K562 (cell line): Measurements from ENCODE around the gene YAF2. TPM values are rescaled to one million over a fixed set of nuclear protein-coding genes. Genes with fewer than 3 reads are reported as not detected.

ENCODE experiments used
- ATAC-seq: fragments of 200-7000 bp; cut with Tn5 transposase; 3 replicates; pipeline ENCODE4 v1.9.1; 2020; ENCODE audit warnings: moderate library complexity
- BruUV-seq: library from RNA; stranded (reverse); fragments of 400-500 nt; replicated peaks from 2 replicates; lab custom pipeline; 2021; lab: Mats Ljungman, UMichigan
- CTCF ChIA-PET: fragments of 300-600 bp; formaldehyde crosslinking; extraction: SDS; loops from one replicate; lab custom pipeline; 2021; ENCODE audit warnings: low intra/inter-chr PET ratio; lab: Yijun Ruan, JAX
- POLR2A ChIA-PET: fragments of 300-600, 350-650 bp; sonication (Branson Sonifier 250); formaldehyde crosslinking; extraction: SDS; loops from one replicate; lab custom pipeline; 2021; ENCODE audit warnings: antibody characterized with exemption, inconsistent platforms; lab: Yijun Ruan, JAX
- DNase-seq, 4 experiments: peaks; one replicate each; pipeline versions ENCODE4 v3.0.0 to v3.0.0-alpha.2; 2011 to 2018; ENCODE audit warnings: low spot score in 3 of 4, mixed read lengths in 3 of 4; ENCODE audit errors: extremely low read depth in 1 of 4
- FAIRE-seq: peaks from 2 replicates; lab custom pipeline; 2011; peaks lifted over from hg19 to GRCh38; lab: Jason Lieb, UNC
- H2AFZ ChIP-seq: 2 replicates; pipeline ENCODE4 v1.6.0; 2011; ENCODE audit warnings: low read depth, low read length, control low read depth, inconsistent platforms
- H3K27ac ChIP-seq: fragments of 200-600 bp; 3 replicates; pipeline ENCODE4 v1.8.0; 2011; ENCODE audit warnings: low read depth, mild to moderate bottlenecking, control low read depth, inconsistent platforms, low read length, moderate library complexity, mixed read lengths; ENCODE audit errors: extremely low read depth
- H3K27me3 ChIP-seq, 2 experiments: fragments of 300-600 bp in 1 of 2; 2 replicates in 1 of 2; 3 replicates in 1 of 2; pipeline versions ENCODE4 v1.6.0 to v1.8.0; 2011; ENCODE audit warnings: inconsistent platforms in 2 of 2, low read length in 2 of 2, mild to moderate bottlenecking in 1 of 2, mixed read lengths in 1 of 2, moderate library complexity in 1 of 2; ENCODE audit not compliant: control insufficient read depth in 2 of 2, insufficient read depth in 2 of 2
- H3K36me3 ChIP-seq: fragments of 300-600 bp; 3 replicates; pipeline ENCODE4 v1.8.0; 2011; ENCODE audit warnings: mild to moderate bottlenecking, low read length, inconsistent platforms; ENCODE audit not compliant: control insufficient read depth, insufficient read depth
- H3K4me1 ChIP-seq, 2 experiments: fragments of 200-600 bp in 1 of 2; replicated peaks in 1 of 2; 2 replicates in 1 of 2; 3 replicates in 1 of 2; pipeline versions ENCODE4 v1.5.1 to v1.8.0; 2011; ENCODE audit warnings: inconsistent platforms in 2 of 2, low read length in 2 of 2, mild to moderate bottlenecking in 1 of 2, mixed read lengths in 1 of 2, moderate library complexity in 1 of 2; ENCODE audit not compliant: control insufficient read depth in 2 of 2, insufficient read depth in 2 of 2
- H3K4me2 ChIP-seq: 2 replicates; pipeline ENCODE4 v1.6.1; 2011; ENCODE audit warnings: low read length, control low read depth, inconsistent platforms, mixed read lengths; ENCODE audit not compliant: insufficient read depth
- H3K4me3 ChIP-seq: fragments of 200-600 bp; sonication (generic), shearing (Covaris generic); 2 replicates; pipeline ENCODE4 v1.5.1; 2016; ENCODE audit warnings: control low read depth, inconsistent platforms
- H3K79me2 ChIP-seq: fragments of 200-600 bp; 3 replicates; pipeline ENCODE4 v1.8.0; 2011; ENCODE audit warnings: low read length, inconsistent platforms; ENCODE audit not compliant: control insufficient read depth, insufficient read depth
- H3K9ac ChIP-seq, 2 experiments: 2 replicates each; pipeline versions ENCODE4 v1.6.0 to v1.6.1; 2011; ENCODE audit warnings: low read depth in 2 of 2, low read length in 2 of 2, control low read depth in 1 of 2, inconsistent platforms in 1 of 2, mild to moderate bottlenecking in 1 of 2, mixed read lengths in 1 of 2; ENCODE audit not compliant: insufficient read depth in 1 of 2
- H3K9me1 ChIP-seq: one replicate; pipeline ENCODE4 v1.6.0; 2011; ENCODE audit warnings: inconsistent platforms, mild to moderate bottlenecking, low read length, moderate library complexity; ENCODE audit not compliant: control insufficient read depth, insufficient read depth
- H3K9me3 ChIP-seq: replicated peaks from 2 replicates; pipeline ENCODE4 v1.5.1; 2011; ENCODE audit warnings: low read depth, low read length, inconsistent platforms; ENCODE audit not compliant: control insufficient read depth, insufficient read depth
- H4K20me1 ChIP-seq: replicated peaks from 2 replicates; pipeline ENCODE4 v1.6.1; 2011; ENCODE audit warnings: low read length, inconsistent platforms, mixed read lengths; ENCODE audit not compliant: control insufficient read depth, insufficient read depth
- CEBPB ChIP-seq: fragments of 450-650 bp; IDR thresholded peaks from 2 replicates; pipeline ENCODE4 v1.6.1; 2016; ENCODE audit warnings: missing genetic modification characterization, missing compliant biosample characterization
- EHMT2 ChIP-seq: fragments of 450-650 bp; IDR thresholded peaks from 2 replicates; pipeline ENCODE4 v1.6.1; 2018; ENCODE audit warnings: antibody characterized with exemption
- HDAC3 ChIP-seq: fragments of 450-650 bp; IDR thresholded peaks from 2 replicates; pipeline ENCODE4 v1.6.1; 2018; ENCODE audit warnings: borderline replicate concordance, mild to moderate bottlenecking, moderate library complexity; ENCODE audit not compliant: partially characterized antibody
- PTRF ChIP-seq: fragments of 450-650 bp; IDR thresholded peaks from 2 replicates; pipeline ENCODE4 v1.6.1; 2016; ENCODE audit warnings: mild to moderate bottlenecking, missing genetic modification characterization, missing compliant biosample characterization
- RBM39 ChIP-seq: fragments of 200-400 bp; formaldehyde crosslinking; optimal IDR thresholded peaks from 2 replicates; pipeline ENCODE3; 2018; ENCODE audit warnings: low read depth, low read length
- RFX7 ChIP-seq: fragments of 250-450 bp; sonication (Bioruptor Pico); IDR thresholded peaks from 2 replicates; pipeline ENCODE4 v1.5.1; 2021; ENCODE audit warnings: mild to moderate bottlenecking
- STAT5B ChIP-seq: fragments of 250-450 bp; sonication (Bioruptor Pico); IDR thresholded peaks from 2 replicates; pipeline ENCODE4 v1.8.0; 2021; ENCODE audit warnings: mild to moderate bottlenecking, inconsistent platforms
- TBL1XR1 ChIP-seq, 2 experiments: IDR thresholded peaks; 2 replicates each; pipeline ENCODE4 v1.6.1; 2012; ENCODE audit warnings: improper control_type of control experiment in 2 of 2, low read length in 2 of 2, mild to moderate bottlenecking in 1 of 2
- TCF7L2 ChIP-seq: fragments of 150-350 bp; IDR thresholded peaks from 2 replicates; pipeline ENCODE4 v1.6.1; 2016; ENCODE audit warnings: low read depth, mild to moderate bottlenecking, low read length, moderate library complexity
- XRCC5 ChIP-seq: fragments of 200-400 bp; formaldehyde crosslinking; IDR thresholded peaks from 2 replicates; pipeline ENCODE4 v1.6.1; 2017; ENCODE audit warnings: low read depth, mild to moderate bottlenecking, low read length
- ZNF175 ChIP-seq: fragments of 200-800 bp; sonication (Bioruptor generic); IDR thresholded peaks from 2 replicates; pipeline ENCODE4 v1.6.1; 2016; ENCODE audit warnings: low read depth, mild to moderate bottlenecking, missing genetic modification characterization, missing compliant biosample characterization
- ZNF311 ChIP-seq: fragments of 250-450 bp; sonication (Bioruptor Pico); IDR thresholded peaks from 2 replicates; pipeline ENCODE4 v1.4.0; 2020; ENCODE audit warnings: mild to moderate bottlenecking, moderate library complexity
- ZNF431 ChIP-seq: sonication (generic); formaldehyde crosslinking; IDR thresholded peaks from 2 replicates; pipeline ENCODE4 v1.8.0; 2022; ENCODE audit warnings: mild to moderate bottlenecking, missing genetic modification reagents
- ZNF76 ChIP-seq: fragments of 250-450 bp; sonication (Bioruptor Pico); IDR thresholded peaks from 2 replicates; pipeline ENCODE4 v1.4.0; 2020; ENCODE audit warnings: mild to moderate bottlenecking, moderate library complexity, borderline replicate concordance
- WGBS: fragments of 100-300 bp; shearing (Covaris generic); methylation state at CpG from one replicate; pipeline ENCODE4 v1.1.6; 2016; ENCODE audit warnings: low coverage, mixed read lengths; ENCODE audit not compliant: insufficient coverage; ENCODE audit errors: missing lambda C conversion rate; 5-methylcytosine and 5-hydroxymethylcytosine counted together
- in situ Hi-C: fragments of 300-500 bp; cut with MboI; formaldehyde crosslinking; loops from 4 replicates; pipeline ENCODE4 v1.15.0; 2018; ENCODE audit warnings: inconsistent platforms, mixed read lengths
- intact Hi-C: fragments of 100-400 bp; cut with micrococcal nuclease; formaldehyde crosslinking; loops from 2 replicates; pipeline ENCODE4 v1.14.2; 2022
- polyA plus RNA-seq, 8 experiments: library from polyadenylated mRNA; depleted of rRNA in 4 of 8; stranded (reverse) in 5 of 8; unstranded in 3 of 8; fragments of >200 nt; fragmentation: Nextera tagmentation in 2 of 8; fragmentation: Illumina TruSeq in 1 of 8; extraction: Ambion mirVana in 2 of 8; extraction: Trizol in 1 of 8; gene quantifications; 2 replicates each; pipeline versions ENCODE4 v1.2.1 to v1.2.3, GENCODE V29; 2011 to 2014; ENCODE audit warnings: inconsistent platforms in 1 of 8, missing spikeins in 1 of 8
- total RNA-seq, 7 experiments: library from RNA; depleted of rRNA in 6 of 7; stranded (reverse); fragments of >200 nt in 6 of 7; fragmentation: Illumina TruSeq in 2 of 7; extraction: Trizol in 2 of 7; gene quantifications; 2 replicates each; pipeline versions ENCODE4 v1.2.1 to v1.2.3, GENCODE V29; 2011 to 2021; ENCODE audit warnings: low replicate concordance in 1 of 7
- TF ChIP-seq, protein P1 (sequence below): sonication (generic); formaldehyde crosslinking; IDR thresholded peaks from 2 replicates; pipeline ENCODE4 v1.8.0; 2022; ENCODE audit warnings: mild to moderate bottlenecking, missing genetic modification reagents, borderline replicate concordance
- TF ChIP-seq, protein P2 (sequence below): fragments of 450-650 bp; formaldehyde crosslinking; IDR thresholded peaks from 2 replicates; pipeline ENCODE4 v1.4.0; 2022; ENCODE audit warnings: mild to moderate bottlenecking, moderate library complexity
- TF ChIP-seq, protein P3 (sequence below): fragments of 250-450 bp; sonication (Bioruptor Pico); IDR thresholded peaks from 2 replicates; pipeline ENCODE4 v1.5.0; 2021
- TF ChIP-seq, protein P4 (sequence below): fragments of 450-650 bp; IDR thresholded peaks from 2 replicates; pipeline ENCODE4 v1.6.1; 2017; ENCODE audit warnings: antibody characterized with exemption
- TF ChIP-seq, protein P5 (sequence below): sonication (generic); formaldehyde crosslinking; IDR thresholded peaks from 2 replicates; pipeline ENCODE4 v1.9.0; 2022; ENCODE audit warnings: mild to moderate bottlenecking, missing genetic modification reagents

The YAF2 gene
- total and polyA plus RNA-seq, 9 of the 15 experiments (the other 6 are each of a cell fraction or from before 2014, with no cell fraction given): 10.6 to 26.4 (median 21.3) TPM

DNA sequence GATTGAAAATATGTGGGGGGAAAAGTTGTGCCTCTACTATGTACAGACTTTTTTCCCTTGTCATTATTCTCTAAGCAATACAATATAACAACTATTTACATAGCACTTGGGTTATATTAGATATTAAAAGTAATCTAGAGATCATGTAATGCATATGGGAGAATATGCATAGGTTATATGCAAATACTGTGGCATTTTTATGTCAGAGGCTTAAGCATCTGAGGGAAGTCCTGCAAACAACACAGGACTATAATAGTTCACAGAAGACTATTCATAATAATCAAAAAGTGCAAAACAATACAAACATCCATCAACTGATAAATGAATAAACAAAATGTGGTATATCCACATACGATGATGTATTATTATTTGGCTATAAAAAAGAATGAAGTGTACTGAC, 33.7 kb downstream of the YAF2 start:
- no peak overlapping the region for H3K9ac ChIP-seq
- no peaks in the 10 kb centered on the region for H3K27me3 ChIP-seq
- TF ChIP-seq RBM39 (no peak), HDAC3 (no peak), EHMT2 (no peak), TCF7L2 (no peak), STAT5B (CRISPR knock-in tag) (no peak), ZNF175 (CRISPR knock-in tag) (no peak), CEBPB (tag) (no peak), PTRF (no peak), ZNF311 (CRISPR knock-in tag) (no peak), TBL1XR1 (IDR thresholded peaks at IDR 0.05; ENCODE audit: low read length in 2 of 2) (no peak), ZNF76 (CRISPR knock-in tag) (no peak), XRCC5 (no peak), ZNF431 (CRISPR knock-in tag) (no peak), RFX7 (no peak)
- TF ChIP-seq, protein P1, sequence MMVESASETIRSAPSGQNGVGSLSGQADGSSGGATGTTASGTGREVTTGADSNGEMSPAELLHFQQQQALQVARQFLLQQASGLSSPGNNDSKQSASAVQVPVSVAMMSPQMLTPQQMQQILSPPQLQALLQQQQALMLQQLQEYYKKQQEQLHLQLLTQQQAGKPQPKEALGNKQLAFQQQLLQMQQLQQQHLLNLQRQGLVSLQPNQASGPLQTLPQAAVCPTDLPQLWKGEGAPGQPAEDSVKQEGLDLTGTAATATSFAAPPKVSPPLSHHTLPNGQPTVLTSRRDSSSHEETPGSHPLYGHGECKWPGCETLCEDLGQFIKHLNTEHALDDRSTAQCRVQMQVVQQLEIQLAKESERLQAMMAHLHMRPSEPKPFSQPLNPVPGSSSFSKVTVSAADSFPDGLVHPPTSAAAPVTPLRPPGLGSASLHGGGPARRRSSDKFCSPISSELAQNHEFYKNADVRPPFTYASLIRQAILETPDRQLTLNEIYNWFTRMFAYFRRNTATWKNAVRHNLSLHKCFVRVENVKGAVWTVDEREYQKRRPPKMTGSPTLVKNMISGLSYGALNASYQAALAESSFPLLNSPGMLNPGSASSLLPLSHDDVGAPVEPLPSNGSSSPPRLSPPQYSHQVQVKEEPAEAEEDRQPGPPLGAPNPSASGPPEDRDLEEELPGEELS (CRISPR knock-in tag): no peak
- TF ChIP-seq, protein P2, sequence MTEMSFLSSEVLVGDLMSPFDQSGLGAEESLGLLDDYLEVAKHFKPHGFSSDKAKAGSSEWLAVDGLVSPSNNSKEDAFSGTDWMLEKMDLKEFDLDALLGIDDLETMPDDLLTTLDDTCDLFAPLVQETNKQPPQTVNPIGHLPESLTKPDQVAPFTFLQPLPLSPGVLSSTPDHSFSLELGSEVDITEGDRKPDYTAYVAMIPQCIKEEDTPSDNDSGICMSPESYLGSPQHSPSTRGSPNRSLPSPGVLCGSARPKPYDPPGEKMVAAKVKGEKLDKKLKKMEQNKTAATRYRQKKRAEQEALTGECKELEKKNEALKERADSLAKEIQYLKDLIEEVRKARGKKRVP (CRISPR knock-in tag): no peak
- TF ChIP-seq, protein P3, sequence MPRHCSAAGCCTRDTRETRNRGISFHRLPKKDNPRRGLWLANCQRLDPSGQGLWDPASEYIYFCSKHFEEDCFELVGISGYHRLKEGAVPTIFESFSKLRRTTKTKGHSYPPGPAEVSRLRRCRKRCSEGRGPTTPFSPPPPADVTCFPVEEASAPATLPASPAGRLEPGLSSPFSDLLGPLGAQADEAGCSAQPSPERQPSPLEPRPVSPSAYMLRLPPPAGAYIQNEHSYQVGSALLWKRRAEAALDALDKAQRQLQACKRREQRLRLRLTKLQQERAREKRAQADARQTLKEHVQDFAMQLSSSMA: no peak
- TF ChIP-seq, protein P4, sequence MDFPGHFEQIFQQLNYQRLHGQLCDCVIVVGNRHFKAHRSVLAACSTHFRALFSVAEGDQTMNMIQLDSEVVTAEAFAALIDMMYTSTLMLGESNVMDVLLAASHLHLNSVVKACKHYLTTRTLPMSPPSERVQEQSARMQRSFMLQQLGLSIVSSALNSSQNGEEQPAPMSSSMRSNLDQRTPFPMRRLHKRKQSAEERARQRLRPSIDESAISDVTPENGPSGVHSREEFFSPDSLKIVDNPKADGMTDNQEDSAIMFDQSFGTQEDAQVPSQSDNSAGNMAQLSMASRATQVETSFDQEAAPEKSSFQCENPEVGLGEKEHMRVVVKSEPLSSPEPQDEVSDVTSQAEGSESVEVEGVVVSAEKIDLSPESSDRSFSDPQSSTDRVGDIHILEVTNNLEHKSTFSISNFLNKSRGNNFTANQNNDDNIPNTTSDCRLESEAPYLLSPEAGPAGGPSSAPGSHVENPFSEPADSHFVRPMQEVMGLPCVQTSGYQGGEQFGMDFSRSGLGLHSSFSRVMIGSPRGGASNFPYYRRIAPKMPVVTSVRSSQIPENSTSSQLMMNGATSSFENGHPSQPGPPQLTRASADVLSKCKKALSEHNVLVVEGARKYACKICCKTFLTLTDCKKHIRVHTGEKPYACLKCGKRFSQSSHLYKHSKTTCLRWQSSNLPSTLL: no peak
- TF ChIP-seq, protein P5, sequence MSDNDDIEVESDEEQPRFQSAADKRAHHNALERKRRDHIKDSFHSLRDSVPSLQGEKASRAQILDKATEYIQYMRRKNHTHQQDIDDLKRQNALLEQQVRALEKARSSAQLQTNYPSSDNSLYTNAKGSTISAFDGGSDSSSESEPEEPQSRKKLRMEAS: no peak
- no peak overlapping the region for H3K4me3 ChIP-seq
- in situ Hi-C loops (no loop called here), intact Hi-C loops (no loop called here)
- no TSS peak for BruUV-seq
- peaks cover 4% of the 10 kb centered on the region; the same call in 1 of the 3 replicates for H3K36me3 ChIP-seq
- DNase-seq (no peak), FAIRE-seq (peak; percentile 60), ATAC-seq (no peak)
- no peaks in the 10 kb centered on the region for H3K79me2 ChIP-seq
- H3K9me1 ChIP-seq: no peaks in the 10 kb centered on the region
- H2AFZ ChIP-seq: no peak overlapping the region
- WGBS: 96% methylated on average over 1 of the region's 1 CpG
- CTCF ChIA-PET: no interaction called here
- H3K9me3 ChIP-seq: no peaks in the 10 kb centered on the region
- no peak overlapping the region for H3K4me2 ChIP-seq
- POLR2A ChIA-PET: no interaction called here
- no peak overlapping the region for H3K27ac ChIP-seq
- H4K20me1 ChIP-seq: no peaks in the 10 kb centered on the region
- no peaks in the 10 kb centered on the region for H3K4me1 ChIP-seq
